Left lung (tissue), 14 donors: ENCODE measurements around the gene FAM20C. TPM values are rescaled to one million over a fixed set of nuclear protein-coding genes. Genes with fewer than 3 reads are reported as not detected.
A peak's percentile ranks its signal among the peaks of the same experiment; 100 is the strongest.

Source experiments
- ATAC-seq: fragments of 200-7000 bp; cut with Tn5 transposase; one replicate; pipeline ENCODE4 v1.9.1; 2020; ENCODE audit warnings: moderate library complexity
- DNase-seq, 4 donors: peaks; one replicate each; pipeline ENCODE4 v3.0.0-alpha.2; 2013 to 2020
- H3K27ac ChIP-seq, 2 donors: fragments of 200-600 bp; sonication (generic) in 1 of 2; one replicate each; pipeline versions ENCODE4 v1.5.0 to v1.8.0; 2020 to 2021
- H3K27me3 ChIP-seq, 2 donors: fragments of 200-600 bp; sonication (generic) in 1 of 2; one replicate each; pipeline versions ENCODE4 v1.5.0 to v1.8.0; 2020 to 2021
- H3K36me3 ChIP-seq, 2 donors: fragments of 200-600 bp; sonication (generic) in 1 of 2; one replicate each; pipeline versions ENCODE4 v1.5.0 to v1.8.0; 2020 to 2021
- H3K4me1 ChIP-seq, 2 donors: fragments of 200-600 bp; one replicate each; pipeline ENCODE4 v1.8.0; 2021
- H3K4me3 ChIP-seq, 2 donors: fragments of 200-600 bp; sonication (generic) in 1 of 2; one replicate each; pipeline versions ENCODE4 v1.5.0 to v1.8.0; 2020 to 2021; ENCODE audit warnings: mild to moderate bottlenecking in 1 of 2
- H3K9me3 ChIP-seq, 2 donors: fragments of 200-600 bp; sonication (generic) in 1 of 2; one replicate each; pipeline versions ENCODE4 v1.5.0 to v1.8.0; 2020 to 2021
- CTCF ChIP-seq, 2 donors: fragments of 200-600 bp; sonication (generic) in 1 of 2; IDR thresholded peaks; one replicate each; pipeline versions ENCODE4 v1.5.0 to v1.8.0; 2021; ENCODE audit warnings: antibody characterized with exemption in 2 of 2
- intact Hi-C, 2 donors: fragments of 100-400 bp; cut with DNase I; formaldehyde crosslinking; loops; one replicate each; pipeline versions ENCODE4 v1.11.2 to v1.14.2; 2022
- long read RNA-seq, 12 donors: library from polyadenylated mRNA in 2 of 12; unstranded in 2 of 12; transcript quantifications; one replicate each; pipeline ENCODE4 v2.0.0 and lab custom pipeline, GENCODE V29; 2019 to 2026
- polyA plus RNA-seq, 6 donors: library from polyadenylated mRNA; unstranded; fragments of 120-200 nt; gene quantifications; one replicate each; pipeline ENCODE4 v1.2.1, GENCODE V29; 2013; ENCODE audit not compliant: insufficient read length in 6 of 6
- total RNA-seq, 2 donors: library from RNA; stranded (reverse); fragmentation: NEBNext Ultra II Directional; extraction: Animal tissue kit (Norgen Biotek cat#: 25700); gene quantifications; one replicate each; pipeline ENCODE4 v1.2.1, GENCODE V29; 2021
- donor health status: DM: no; HTN: yes; CAD: no.
- donor health status: DM: no; HTN: no; CAD: no.

The FAM20C gene
- 10 to 100 TPM; 44.6 to 75.5 TPM for total RNA-seq
- 10 to 100 TPM; 21.2 to 37.5 (median 28.1) TPM for polyA plus RNA-seq
- long read RNA-seq, donor 1, transcript FAM20C-201 (10 exons, 2,751 nt) = major isoform, 9 of 10 reads
- long read RNA-seq, donor 1, partial matches to known transcripts = 0 of 10 reads
- long read RNA-seq, donor 1, other reads (novel, unspliced or antisense) = 0 of 10 reads
- long read RNA-seq, donor 2, transcript FAM20C-201 (10 exons, 2,751 nt) = major isoform, 9 of 10 reads
- long read RNA-seq, donor 2, partial matches to known transcripts = 0 of 10 reads
- long read RNA-seq, donor 2, other reads (novel, unspliced or antisense) = 0 of 10 reads
- long read RNA-seq, donor 3, transcript FAM20C-201 (10 exons, 2,751 nt) = major isoform, 6 of 6 reads
- long read RNA-seq, donor 3, partial matches to known transcripts = 0 of 6 reads
- long read RNA-seq, donor 3, other reads (novel, unspliced or antisense) = 0 of 6 reads
- long read RNA-seq, donor 4, partial matches to known transcripts = 5 of 6 reads
- long read RNA-seq, donor 4, other reads (novel, unspliced or antisense) = 1 of 6 reads
- long read RNA-seq, donor 5, transcript FAM20C-201 (10 exons, 2,751 nt) = major isoform, 9 of 20 reads
- long read RNA-seq, donor 5, partial matches to known transcripts = 10 of 20 reads
- long read RNA-seq, donor 5, other reads (novel, unspliced or antisense) = 0 of 20 reads
- long read RNA-seq, donor 6, transcript FAM20C-201 (10 exons, 2,751 nt) = major isoform, 5 of 5 reads
- long read RNA-seq, donor 6, partial matches to known transcripts = 0 of 5 reads
- long read RNA-seq, donor 6, other reads (novel, unspliced or antisense) = 0 of 5 reads
- long read RNA-seq, donor 7, partial matches to known transcripts = 0 of 1 reads
- long read RNA-seq, donor 7, other reads (novel, unspliced or antisense) = 0 of 1 reads
- long read RNA-seq, donor 8, transcript FAM20C-201 (10 exons, 2,751 nt) = major isoform, 11 of 12 reads
- long read RNA-seq, donor 8, partial matches to known transcripts = 0 of 12 reads
- long read RNA-seq, donor 8, other reads (novel, unspliced or antisense) = 0 of 12 reads
- long read RNA-seq, donor 9 = 0 reads
- long read RNA-seq, donor 10, partial matches to known transcripts = 8 of 10 reads
- long read RNA-seq, donor 10, other reads (novel, unspliced or antisense) = 1 of 10 reads
- long read RNA-seq, donor 11, transcript FAM20C-201 (10 exons, 2,751 nt) = major isoform, 17 of 17 reads
- long read RNA-seq, donor 11, partial matches to known transcripts = 0 of 17 reads
- long read RNA-seq, donor 11, other reads (novel, unspliced or antisense) = 0 of 17 reads
- long read RNA-seq, donor 12, transcript FAM20C-201 (10 exons, 2,751 nt) = major isoform, 7 of 9 reads
- long read RNA-seq, donor 12, partial matches to known transcripts = 0 of 9 reads
- long read RNA-seq, donor 12, other reads (novel, unspliced or antisense) = 0 of 9 reads

- Histone ChIP-seq H3K27ac (peak within 1 kb of the TSS; percentile 70 to 82), H3K4me1 (peaks cover 7 to 44% of the 10 kb centered on the region in 2 donors), H3K9me3 (no peaks in the 10 kb centered on the region), H3K4me3 (peak within 1 kb of the TSS; percentile 57 to 74), H3K27me3 (peaks cover 0 to 53% of the 10 kb centered on the region in 2 donors), H3K36me3 (peaks cover 0 to 20% of the 10 kb centered on the region in 2 donors)
- ATAC-seq = peak; percentile 87
- no peak for TF ChIP-seq CTCF (IDR thresholded peaks at IDR 0.05)
- intact Hi-C loops = no loop called here
- DNase-seq = peak; percentile 82 to 96 (median 88)
Observed at GRCh38 chr7:191981-192649, at the start of gene FAM20C. Gene FAM20C (plus strand): TSS chr7:192571. CDS start chr7:193200, 629 bp downstream.

GRCh38 chr7:143145-143751 is 49.1 kb upstream of the FAM20C start:
- Histone ChIP-seq H3K9me3 (no peaks in the 10 kb centered on the region), H3K27ac (no peak overlapping the region), H3K4me1 (peaks cover 0 to 7% of the 10 kb centered on the region in 2 donors), H3K36me3 (no peaks in the 10 kb centered on the region), H3K4me3 (no peak overlapping the region), H3K27me3 (peaks cover 0 to 11% of the 10 kb centered on the region in 2 donors)
- peak in 2 of 4 donors; percentile 8 to 51 for DNase-seq
- intact Hi-C loops = no loop called here
- TF ChIP-seq CTCF (IDR thresholded peaks at IDR 0.05) = no peak
- ATAC-seq = no peak

DNA sequence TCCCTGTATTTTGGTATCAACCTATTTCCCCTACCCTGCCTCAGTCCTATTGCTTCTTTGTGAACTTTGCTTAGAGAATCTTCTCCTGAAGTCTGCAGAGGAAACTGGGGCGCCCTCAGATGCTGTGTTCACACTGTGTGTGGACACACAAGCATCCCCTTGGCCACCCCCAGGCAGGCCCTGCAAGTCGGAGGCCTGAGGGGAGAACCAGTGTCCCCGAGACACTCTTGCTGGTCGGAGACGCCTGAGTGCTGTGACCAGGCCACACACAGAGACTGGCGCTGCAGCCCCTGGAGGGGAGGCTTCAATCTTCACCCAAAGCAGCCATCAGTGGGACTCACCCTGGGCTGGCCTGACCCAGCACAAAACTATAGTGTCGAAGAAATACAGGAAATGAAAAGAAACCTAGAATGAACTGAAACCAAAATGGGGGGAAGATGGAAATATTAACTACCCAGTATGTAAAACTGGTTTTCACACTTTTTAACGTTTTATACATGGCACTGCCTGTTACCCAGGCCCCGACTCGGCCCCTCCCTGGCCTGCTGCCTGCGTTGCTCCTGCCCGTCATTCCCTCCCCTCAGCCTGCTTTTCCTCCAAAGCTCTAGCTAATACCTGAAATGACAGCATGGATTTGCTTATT is 48.4 kb upstream of the FAM20C start:
- Histone ChIP-seq H3K4me3 (no peak overlapping the region), H3K4me1 (peaks cover 0 to 13% of the 10 kb centered on the region in 2 donors), H3K27me3 (peaks cover 0 to 11% of the 10 kb centered on the region in 2 donors), H3K27ac (no peak overlapping the region), H3K36me3 (no peaks in the 10 kb centered on the region), H3K9me3 (no peaks in the 10 kb centered on the region)
- intact Hi-C loops = no loop called here
- ATAC-seq (no peak), DNase-seq (peak in 2 of 4 donors; percentile 29 to 75)
- no peak for TF ChIP-seq CTCF (IDR thresholded peaks at IDR 0.05)

DNA sequence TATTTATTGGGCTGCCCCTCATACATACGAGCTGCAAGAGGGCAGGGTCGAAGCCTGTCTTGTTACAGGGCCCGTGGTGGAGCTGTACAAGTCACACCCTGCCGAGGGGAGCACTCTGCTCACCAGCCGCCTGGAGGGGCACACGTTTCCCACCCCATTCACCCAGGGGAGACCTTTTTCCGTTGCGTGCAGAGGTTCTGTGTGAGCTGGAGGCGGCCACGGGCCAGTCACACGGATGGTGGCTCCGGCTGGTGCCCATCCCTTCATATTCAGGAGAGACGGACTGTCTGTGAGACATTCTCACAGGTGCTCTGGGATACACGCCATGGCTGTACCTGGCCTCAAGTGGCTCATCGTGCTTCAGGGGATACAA is 47.9 kb upstream of the FAM20C start:
- H3K36me3 ChIP-seq = no peaks in the 10 kb centered on the region
- DNase-seq (peak in 2 of 4 donors; percentile 19 to 62), ATAC-seq (no peak)
- TF ChIP-seq CTCF (IDR thresholded peaks at IDR 0.05) = no peak
- H3K9me3 ChIP-seq = no peaks in the 10 kb centered on the region
- H3K4me1 ChIP-seq = peaks cover 0 to 13% of the 10 kb centered on the region in 2 donors
- H3K27me3 ChIP-seq = peaks cover 0 to 9% of the 10 kb centered on the region in 2 donors
- intact Hi-C loops = no loop called here
- H3K27ac ChIP-seq = no peak overlapping the region
- no peak overlapping the region for H3K4me3 ChIP-seq
